ENCODE data around the gene IL6R. TPM values are rescaled to one million over a fixed set of nuclear protein-coding genes. Genes with fewer than 3 reads are reported as not detected.

The IL6R gene
- total and polyA plus RNA-seq, 3 experiments from 2014 or later, result 2.8 to 12.8 (median 3.8) TPM

GRCh38 chr1:154408174-154408777, 3.1 kb downstream of the IL6R start:
- no peaks in the 10 kb centered on the region for H3K27me3 ChIP-seq (ENCODE audit: insufficient read depth, low read length, poor library complexity, severe bottlenecking)
- peak in 1 of 5 donors; percentile 1 for DNase-seq
- peaks cover 0 to 2% of the 10 kb centered on the region in 2 donors for H3K27me3 Mint-ChIP-seq
- CTCF ChIA-PET, result no interaction called here
- peaks cover 70% of the 10 kb centered on the region for H3K4me1 ChIP-seq (ENCODE audit: insufficient read depth, low read length)
- peak overlapping the region; percentile 14 to 87 (median 74) for H3K27ac Mint-ChIP-seq
- no peaks in the 10 kb centered on the region for H3K9me3 ChIP-seq (ENCODE audit: low read length)
- POLR2A ChIA-PET, result no interaction called here
- H3K4me1 Mint-ChIP-seq, result peaks cover 59 to 74% (median 71%) of the 10 kb centered on the region in 3 donors
- no peaks in the 10 kb centered on the region for H3K36me3 Mint-ChIP-seq
- H3K4me3 ChIP-seq (ENCODE audit: low read length), result peak overlapping the region; percentile 67
- no peaks in the 10 kb centered on the region for H3K9me3 Mint-ChIP-seq
- no peak overlapping the region for H3K27ac ChIP-seq (ENCODE audit: low read depth, low read length)
- H3K36me3 ChIP-seq (ENCODE audit: insufficient read depth, low read length), result no peaks in the 10 kb centered on the region
- H3K4me3 Mint-ChIP-seq, result peak overlapping the region; percentile 83 to 92 (median 88)

DNA sequence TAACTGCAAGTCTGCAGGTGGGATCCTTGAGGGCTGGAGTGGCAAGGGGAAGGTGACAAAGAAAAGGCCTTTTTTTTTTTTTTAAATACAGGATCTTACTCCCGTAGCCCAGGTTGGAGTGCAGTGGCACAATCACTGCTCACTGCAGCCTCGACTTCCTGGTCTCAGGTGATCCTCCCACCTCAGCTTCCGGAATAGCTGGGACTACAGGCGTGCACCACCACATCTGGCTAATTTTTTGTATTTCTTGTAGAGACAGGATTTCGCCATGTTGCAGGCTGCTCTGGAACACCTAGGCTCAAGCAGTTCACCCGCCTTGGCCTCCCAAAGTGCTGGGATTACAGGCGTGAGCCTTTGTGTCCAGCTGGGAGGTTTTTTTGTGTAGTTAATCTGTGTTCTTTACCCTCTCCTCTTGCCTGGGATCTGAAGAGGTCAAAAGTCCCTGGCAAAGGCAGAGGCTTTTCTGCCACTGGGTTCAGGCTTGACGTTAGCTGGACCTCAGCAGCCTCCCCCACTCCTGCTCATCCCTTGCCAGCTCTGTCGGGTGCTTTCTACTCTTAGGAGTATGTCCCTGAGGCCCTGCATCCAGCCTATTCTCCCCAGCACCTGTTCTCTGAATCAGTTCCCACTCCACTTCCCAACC, 5.2 kb downstream of the IL6R start:
- Mint-ChIP-seq H3K27me3 (peaks cover 0 to 2% of the 10 kb centered on the region in 2 donors), H3K4me3 (peak overlapping the region in 2 of 7 donors; percentile 2 to 20), H3K27ac (peak overlapping the region in 6 of 8 donors; percentile 32 to 84 (median 64)), H3K36me3 (no peaks in the 10 kb centered on the region), H3K4me1 (peaks cover 43 to 69% (median 53%) of the 10 kb centered on the region in 3 donors), H3K9me3 (no peaks in the 10 kb centered on the region)
- Histone ChIP-seq H3K4me1 (ENCODE audit: insufficient read depth, low read length) (peaks cover 61% of the 10 kb centered on the region), H3K4me3 (ENCODE audit: low read length) (peak overlapping the region; percentile 2), H3K27me3 (ENCODE audit: insufficient read depth, low read length, poor library complexity, severe bottlenecking) (no peaks in the 10 kb centered on the region), H3K27ac (ENCODE audit: low read depth, low read length) (no peak overlapping the region), H3K36me3 (ENCODE audit: insufficient read depth, low read length) (no peaks in the 10 kb centered on the region), H3K9me3 (ENCODE audit: low read length) (no peaks in the 10 kb centered on the region)
- POLR2A ChIA-PET, result no interaction called here
- CTCF ChIA-PET, result no interaction called here
- DNase-seq, result no peak

DNA sequence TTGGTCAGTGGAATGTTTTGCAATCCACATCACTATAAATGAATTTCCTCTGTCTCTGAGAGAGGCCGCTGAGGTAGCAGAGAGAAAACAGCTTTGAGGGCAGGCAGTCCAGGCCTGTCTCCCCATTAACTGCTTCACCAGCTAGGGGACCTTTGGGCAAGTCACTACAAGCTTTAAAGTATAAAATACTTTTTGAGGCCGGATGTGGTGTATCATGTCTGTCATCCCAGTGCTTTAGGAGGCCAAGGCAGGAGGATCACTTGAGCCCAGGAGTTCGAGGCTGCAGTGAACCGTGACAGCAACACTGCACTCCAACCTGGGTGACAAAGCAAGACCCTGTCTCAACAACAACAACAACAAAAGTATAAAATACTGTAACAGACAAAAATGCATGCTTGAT, 6.4 kb downstream of the IL6R start:
- Histone ChIP-seq H3K9me3 (ENCODE audit: low read length) (no peaks in the 10 kb centered on the region), H3K4me3 (ENCODE audit: low read length) (no peak overlapping the region), H3K27me3 (ENCODE audit: insufficient read depth, low read length, poor library complexity, severe bottlenecking) (no peaks in the 10 kb centered on the region), H3K36me3 (ENCODE audit: insufficient read depth, low read length) (no peaks in the 10 kb centered on the region), H3K4me1 (ENCODE audit: insufficient read depth, low read length) (peaks cover 65% of the 10 kb centered on the region), H3K27ac (ENCODE audit: low read depth, low read length) (no peak overlapping the region)
- Mint-ChIP-seq H3K9me3 (no peaks in the 10 kb centered on the region), H3K27ac (peak overlapping the region in 2 of 8 donors; percentile 42 to 79), H3K36me3 (no peaks in the 10 kb centered on the region), H3K4me1 (peaks cover 34 to 63% (median 44%) of the 10 kb centered on the region in 3 donors), H3K27me3 (peaks cover 0 to 4% of the 10 kb centered on the region in 2 donors), H3K4me3 (peak overlapping the region in 1 of 7 donors; percentile 37)
- CTCF ChIA-PET, result no interaction called here
- POLR2A ChIA-PET, result no interaction called here
- DNase-seq, result peak in 1 of 5 donors; percentile 4

DNA sequence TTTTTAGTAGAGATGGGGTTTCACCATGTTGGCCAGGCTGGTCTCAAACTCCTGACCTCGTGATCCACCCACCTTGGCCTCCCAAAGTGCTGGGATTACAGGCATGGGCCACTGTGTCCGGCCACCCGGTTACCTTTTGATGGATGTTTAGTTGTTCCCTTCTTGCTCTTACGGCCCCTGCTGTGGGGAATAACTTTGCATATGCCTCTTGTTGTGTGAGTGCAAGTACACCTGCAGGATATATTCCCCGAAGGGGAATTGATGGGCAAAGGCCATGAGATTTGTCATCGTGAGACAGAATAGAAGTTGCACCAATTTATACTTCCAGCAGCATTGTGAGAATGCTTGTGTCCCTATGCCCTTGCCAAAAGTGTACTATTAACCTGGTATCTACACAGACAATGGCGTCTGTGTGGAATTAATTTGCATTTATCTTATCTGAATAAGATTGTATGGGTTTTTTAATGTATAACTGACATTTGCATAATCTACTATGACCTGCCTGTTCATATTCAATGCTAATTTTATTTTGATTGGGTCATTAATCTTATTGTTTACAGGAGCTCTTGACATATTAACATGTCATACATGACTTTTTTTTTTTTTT, 8.1 kb downstream of the IL6R start:
- no peak overlapping the region for H3K4me3 ChIP-seq (ENCODE audit: low read length)
- ChIA-PET POLR2A (no interaction called here), CTCF (interaction anchor here (1.0 kb wide), 1 partner anchor 60 kb away, joined by 3 read pairs; no protein-coding TSS in a partner anchor)
- no peak overlapping the region for H3K27ac ChIP-seq (ENCODE audit: low read depth, low read length)
- no peak overlapping the region for H3K4me3 Mint-ChIP-seq
- no peaks in the 10 kb centered on the region for H3K9me3 Mint-ChIP-seq
- H3K36me3 Mint-ChIP-seq, result no peaks in the 10 kb centered on the region
- H3K9me3 ChIP-seq (ENCODE audit: low read length), result no peaks in the 10 kb centered on the region
- no peaks in the 10 kb centered on the region for H3K27me3 ChIP-seq (ENCODE audit: insufficient read depth, low read length, poor library complexity, severe bottlenecking)
- H3K4me1 ChIP-seq (ENCODE audit: insufficient read depth, low read length), result peaks cover 55% of the 10 kb centered on the region
- no peaks in the 10 kb centered on the region for H3K36me3 ChIP-seq (ENCODE audit: insufficient read depth, low read length)
- peak overlapping the region in 2 of 8 donors; percentile 58 to 81 for H3K27ac Mint-ChIP-seq
- H3K27me3 Mint-ChIP-seq, result peaks cover 0 to 3% of the 10 kb centered on the region in 2 donors
- no peak for DNase-seq
- peaks cover 20 to 52% (median 30%) of the 10 kb centered on the region in 3 donors for H3K4me1 Mint-ChIP-seq

DNA sequence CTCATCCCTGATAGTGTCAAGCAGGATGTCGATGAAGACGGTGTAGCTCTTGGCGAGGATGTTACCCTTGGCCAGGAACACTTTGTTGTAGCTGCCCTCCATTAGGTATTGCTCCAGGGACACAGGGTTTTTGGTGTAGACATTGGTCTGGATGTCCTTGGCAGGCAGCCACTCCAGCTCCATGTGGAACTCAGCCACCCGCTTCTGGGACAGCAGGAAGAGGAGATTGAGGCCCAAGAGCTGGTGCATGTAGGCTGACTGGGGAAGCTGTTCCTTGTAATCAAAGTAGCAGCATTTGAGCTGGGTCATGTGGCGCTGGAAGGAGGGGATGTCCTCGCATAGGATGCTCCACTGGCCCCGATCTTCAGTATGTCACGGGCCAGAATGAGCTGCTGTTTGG, 9.5 kb downstream of the IL6R start:
- peaks cover 0 to 3% of the 10 kb centered on the region in 2 donors for H3K27me3 Mint-ChIP-seq
- H3K36me3 Mint-ChIP-seq, result no peaks in the 10 kb centered on the region
- ChIA-PET POLR2A (no interaction called here), CTCF (interaction anchor here (1.0 kb wide), 1 partner anchor 62 kb away, joined by 3 read pairs; no protein-coding TSS in a partner anchor)
- DNase-seq, result no peak
- no peaks in the 10 kb centered on the region for H3K9me3 Mint-ChIP-seq
- Histone ChIP-seq H3K36me3 (ENCODE audit: insufficient read depth, low read length) (no peaks in the 10 kb centered on the region), H3K9me3 (ENCODE audit: low read length) (no peaks in the 10 kb centered on the region), H3K4me3 (ENCODE audit: low read length) (no peak overlapping the region), H3K27me3 (ENCODE audit: insufficient read depth, low read length, poor library complexity, severe bottlenecking) (no peaks in the 10 kb centered on the region), H3K4me1 (ENCODE audit: insufficient read depth, low read length) (peaks cover 55% of the 10 kb centered on the region), H3K27ac (ENCODE audit: low read depth, low read length) (no peak overlapping the region)
- peak overlapping the region in 1 of 8 donors; percentile 3 for H3K27ac Mint-ChIP-seq
- no peak overlapping the region for H3K4me3 Mint-ChIP-seq
- H3K4me1 Mint-ChIP-seq, result peaks cover 21 to 53% (median 33%) of the 10 kb centered on the region in 3 donors

- H3K4me1 ChIP-seq (ENCODE audit: insufficient read depth, low read length), result peaks cover 54% of the 10 kb centered on the region
- no peak overlapping the region for H3K27ac ChIP-seq (ENCODE audit: low read depth, low read length)
- no peak overlapping the region for H3K4me3 ChIP-seq (ENCODE audit: low read length)
- H3K36me3 ChIP-seq (ENCODE audit: insufficient read depth, low read length), result no peaks in the 10 kb centered on the region
- H3K27me3 ChIP-seq (ENCODE audit: insufficient read depth, low read length, poor library complexity, severe bottlenecking), result no peaks in the 10 kb centered on the region
- no peak for DNase-seq
- peaks cover 0 to 3% of the 10 kb centered on the region in 2 donors for H3K27me3 Mint-ChIP-seq
- POLR2A ChIA-PET, result interaction anchor here (0.6 kb wide), 2 partner anchors 17 to 42 kb away, joined by 3 to 5 read pairs; no protein-coding TSS in a partner anchor
- no peak overlapping the region for H3K4me3 Mint-ChIP-seq
- no peaks in the 10 kb centered on the region for H3K9me3 Mint-ChIP-seq
- no peaks in the 10 kb centered on the region for H3K36me3 Mint-ChIP-seq
- H3K9me3 ChIP-seq (ENCODE audit: low read length), result no peaks in the 10 kb centered on the region
- peaks cover 22 to 44% (median 26%) of the 10 kb centered on the region in 3 donors for H3K4me1 Mint-ChIP-seq
- CTCF ChIA-PET, result no interaction called here
- H3K27ac Mint-ChIP-seq, result peak overlapping the region in 3 of 8 donors; percentile 12 to 57 (median 55)
Observed at GRCh38 chr1:154416471-154417337, 11.6 kb downstream of the IL6R start.

- Histone ChIP-seq H3K4me1 (ENCODE audit: insufficient read depth, low read length) (peaks cover 56% of the 10 kb centered on the region), H3K4me3 (ENCODE audit: low read length) (no peak overlapping the region), H3K27me3 (ENCODE audit: insufficient read depth, low read length, poor library complexity, severe bottlenecking) (no peaks in the 10 kb centered on the region), H3K36me3 (ENCODE audit: insufficient read depth, low read length) (no peaks in the 10 kb centered on the region), H3K9me3 (ENCODE audit: low read length) (no peaks in the 10 kb centered on the region), H3K27ac (ENCODE audit: low read depth, low read length) (no peak overlapping the region)
- DNase-seq, result no peak
- Mint-ChIP-seq H3K4me1 (peaks cover 24 to 44% (median 26%) of the 10 kb centered on the region in 3 donors), H3K9me3 (no peaks in the 10 kb centered on the region), H3K27ac (peak overlapping the region in 1 of 8 donors; percentile 12), H3K4me3 (no peak overlapping the region), H3K27me3 (peaks cover 0 to 3% of the 10 kb centered on the region in 2 donors), H3K36me3 (peaks cover 0 to 4% (median 0%) of the 10 kb centered on the region in 3 donors)
- CTCF ChIA-PET, result no interaction called here
- POLR2A ChIA-PET, result no interaction called here
Observed at GRCh38 chr1:154417338-154417608, 12.1 kb downstream of the IL6R start.

Measured in CD8-positive, alpha-beta memory T cell (primary cell).